WI38 (cell line): Measurements from ENCODE around the gene PTPRK.

ENCODE experiments used
- H3K4me3 ChIP-seq: 2 replicates; pipeline ENCODE4 v1.5.1; 2011; ENCODE audit warnings: low read depth, mild to moderate bottlenecking, control low read depth, low read length
- CTCF ChIP-seq: IDR thresholded peaks from 2 replicates; pipeline ENCODE4 v1.5.1; 2012; ENCODE audit warnings: low read depth, mild to moderate bottlenecking, control low read depth, low read length

Gene PTPRK

GRCh38 chr6:128302942-128303341 is 217.5 kb downstream of the PTPRK start:
- TF ChIP-seq CTCF = no peak
- H3K4me3 ChIP-seq = no peak overlapping the region

- TF ChIP-seq CTCF = no peak
- no peak overlapping the region for H3K4me3 ChIP-seq
These were observed 224.7 kb downstream of the PTPRK start for GRCh38 chr6:128295670-128296069.

GRCh38 chr6:128290221-128290620 is 230.2 kb downstream of the PTPRK start:
- TF ChIP-seq CTCF = no peak
- H3K4me3 ChIP-seq = no peak overlapping the region

- TF ChIP-seq CTCF = no peak
- no peak overlapping the region for H3K4me3 ChIP-seq
These were observed 236.3 kb downstream of the PTPRK start for GRCh38 chr6:128284128-128284527.

GRCh38 chr6:128282961-128283360 is 237.4 kb downstream of the PTPRK start:
- no peak for TF ChIP-seq CTCF
- no peak overlapping the region for H3K4me3 ChIP-seq

- TF ChIP-seq CTCF = no peak
These were observed 239.4 kb downstream of the PTPRK start for GRCh38 chr6:128280960-128281359.

GRCh38 chr6:128280066-128280465 is 240.3 kb downstream of the PTPRK start:
- TF ChIP-seq CTCF = no peak
- no peak overlapping the region for H3K4me3 ChIP-seq

More at GRCh38 chr6:128280960-128281359, 239.4 kb downstream of the PTPRK start:
- no peak overlapping the region for H3K4me3 ChIP-seq
